Measurements from ENCODE around the gene PEAK3.
"Not testable (repeated sequence)": the region's sequence is repeated elsewhere in the genome, so short reads cannot be mapped to it uniquely, and the experiment has no call there.

The PEAK3 gene

GRCh38 chr19:2288818-2289713, 7.1 kb upstream of the PEAK3 start:
- Mint-ChIP-seq H3K4me1 (ENCODE audit: low read depth) (peaks cover 68% of the 10 kb centered on the region), H3K36me3 (ENCODE audit: low read depth) (peaks cover 43% of the 10 kb centered on the region), H3K9me3 (no peaks in the 10 kb centered on the region), H3K27me3 (peaks cover 52% of the 10 kb centered on the region), H3K4me3 (peak overlapping the region; percentile 85), H3K27ac (peak overlapping the region; percentile 88)
- intact Hi-C loops (cut with micrococcal nuclease) = no loop called here

GRCh38 chr19:2288338-2288817, 6.4 kb upstream of the PEAK3 start:
- no peak overlapping the region for H3K4me3 Mint-ChIP-seq
- peak overlapping the region; percentile 88 for H3K27ac Mint-ChIP-seq
- peaks cover 48% of the 10 kb centered on the region for H3K27me3 Mint-ChIP-seq
- peaks cover 61% of the 10 kb centered on the region for H3K4me1 Mint-ChIP-seq (ENCODE audit: low read depth)
- no peaks in the 10 kb centered on the region for H3K9me3 Mint-ChIP-seq
- peaks cover 36% of the 10 kb centered on the region for H3K36me3 Mint-ChIP-seq (ENCODE audit: low read depth)
- intact Hi-C loops (cut with micrococcal nuclease) = no loop called here

GRCh38 chr19:2287585-2288337, 5.8 kb upstream of the PEAK3 start:
- intact Hi-C loops (cut with micrococcal nuclease) = no loop called here
- no peaks in the 10 kb centered on the region for H3K9me3 Mint-ChIP-seq

GRCh38 chr19:2286402-2287140, 4.6 kb upstream of the PEAK3 start:
- H3K4me3 Mint-ChIP-seq = no peak overlapping the region
- no peaks in the 10 kb centered on the region for H3K9me3 Mint-ChIP-seq
- intact Hi-C loops (cut with micrococcal nuclease) = no loop called here
- H3K27ac Mint-ChIP-seq = peak overlapping the region; percentile 41
- H3K36me3 Mint-ChIP-seq (ENCODE audit: low read depth) = peaks cover 25% of the 10 kb centered on the region
- peaks cover 61% of the 10 kb centered on the region for H3K4me1 Mint-ChIP-seq (ENCODE audit: low read depth)
- peaks cover 41% of the 10 kb centered on the region for H3K27me3 Mint-ChIP-seq

More at GRCh38 chr19:2287585-2288337, 5.8 kb upstream of the PEAK3 start:
- peaks cover 30% of the 10 kb centered on the region for H3K36me3 Mint-ChIP-seq (ENCODE audit: low read depth)
- no peak overlapping the region for H3K4me3 Mint-ChIP-seq
- H3K27me3 Mint-ChIP-seq = peaks cover 46% of the 10 kb centered on the region
- H3K4me1 Mint-ChIP-seq (ENCODE audit: low read depth) = peaks cover 60% of the 10 kb centered on the region
- H3K27ac Mint-ChIP-seq = peak overlapping the region; percentile 88

- intact Hi-C loops (cut with micrococcal nuclease) = no loop called here
- Mint-ChIP-seq H3K4me1 (ENCODE audit: low read depth) (peaks cover 60% of the 10 kb centered on the region), H3K36me3 (ENCODE audit: low read depth) (peaks cover 14% of the 10 kb centered on the region), H3K27ac (no peak overlapping the region), H3K27me3 (peaks cover 28% of the 10 kb centered on the region), H3K9me3 (no peaks in the 10 kb centered on the region), H3K4me3 (no peak overlapping the region)
Measured at GRCh38 chr19:2283835-2284507, 2.0 kb upstream of the PEAK3 start.

- Mint-ChIP-seq H3K4me3 (peak overlapping the region; percentile 88), H3K27ac (peak overlapping the region; percentile 93), H3K36me3 (ENCODE audit: low read depth) (peaks cover 24% of the 10 kb centered on the region), H3K27me3 (peaks cover 16% of the 10 kb centered on the region), H3K4me1 (ENCODE audit: low read depth) (peaks cover 55% of the 10 kb centered on the region), H3K9me3 (no peaks in the 10 kb centered on the region)
- intact Hi-C loops (cut with micrococcal nuclease) = no loop called here
Measured at GRCh38 chr19:2282862-2283237, 875 bp upstream of the PEAK3 start.

GRCh38 chr19:2281265-2282061, 512 bp downstream of the PEAK3 start:
- intact Hi-C loops (cut with micrococcal nuclease); H3K9me3 Mint-ChIP-seq; H3K27me3 Mint-ChIP-seq: not testable (repeated sequence)
- peaks cover 38% of the 10 kb centered on the region for H3K36me3 Mint-ChIP-seq (ENCODE audit: low read depth)
- peak overlapping the region; percentile 88 for H3K4me3 Mint-ChIP-seq
- H3K4me1 Mint-ChIP-seq (ENCODE audit: low read depth) = peaks cover 60% of the 10 kb centered on the region
- H3K27ac Mint-ChIP-seq = peak overlapping the region; percentile 93

GRCh38 chr19:2280633-2281264, 1.2 kb downstream of the PEAK3 start:
- Mint-ChIP-seq H3K27ac (no peak overlapping the region), H3K4me3 (peak overlapping the region; percentile 23), H3K4me1 (ENCODE audit: low read depth) (peaks cover 62% of the 10 kb centered on the region), H3K9me3 (no peaks in the 10 kb centered on the region), H3K27me3 (peaks cover 6% of the 10 kb centered on the region), H3K36me3 (ENCODE audit: low read depth) (peaks cover 45% of the 10 kb centered on the region)
- intact Hi-C loops (cut with micrococcal nuclease) = no loop called here

- Mint-ChIP-seq H3K4me1 (ENCODE audit: low read depth) (peaks cover 74% of the 10 kb centered on the region), H3K4me3 (no peak overlapping the region), H3K27ac (no peak overlapping the region), H3K27me3 (peaks cover 4% of the 10 kb centered on the region), H3K36me3 (ENCODE audit: low read depth) (peaks cover 62% of the 10 kb centered on the region), H3K9me3 (no peaks in the 10 kb centered on the region)
- intact Hi-C loops (cut with micrococcal nuclease) = loop anchor here (10.0 kb wide), 1 partner anchor 336 kb away; no protein-coding TSS in a partner anchor
Measured at GRCh38 chr19:2278459-2279158, 3.4 kb downstream of the PEAK3 start.

- H3K4me3 Mint-ChIP-seq = no peak overlapping the region
- no peaks in the 10 kb centered on the region for H3K9me3 Mint-ChIP-seq
- H3K4me1 Mint-ChIP-seq (ENCODE audit: low read depth) = peaks cover 78% of the 10 kb centered on the region
- peaks cover 76% of the 10 kb centered on the region for H3K36me3 Mint-ChIP-seq (ENCODE audit: low read depth)
- H3K27ac Mint-ChIP-seq = no peak overlapping the region
- intact Hi-C loops (cut with micrococcal nuclease) = loop anchor here (10.0 kb wide), 1 partner anchor 338 kb away; no protein-coding TSS in a partner anchor
- no peaks in the 10 kb centered on the region for H3K27me3 Mint-ChIP-seq
Measured at GRCh38 chr19:2277138-2277537, 4.8 kb downstream of the PEAK3 start.

GRCh38 chr19:2276429-2276986, 5.5 kb downstream of the PEAK3 start:
- H3K27me3 Mint-ChIP-seq = no peaks in the 10 kb centered on the region
- H3K4me1 Mint-ChIP-seq (ENCODE audit: low read depth) = peaks cover 78% of the 10 kb centered on the region
- no peaks in the 10 kb centered on the region for H3K9me3 Mint-ChIP-seq
- H3K36me3 Mint-ChIP-seq (ENCODE audit: low read depth) = peaks cover 76% of the 10 kb centered on the region
- intact Hi-C loops (cut with micrococcal nuclease) = loop anchor here (10.0 kb wide), 1 partner anchor 338 kb away; no protein-coding TSS in a partner anchor
- H3K27ac Mint-ChIP-seq = no peak overlapping the region
- H3K4me3 Mint-ChIP-seq = no peak overlapping the region
